NCI-H2196 treated with DMSO at 0.1 percent for 48 hours (cell line): ENCODE results near the gene ADGRV1.

Experiments used
- DNase-seq: peaks from one replicate; lab custom pipeline; 2025; ENCODE audit not compliant: unreplicated experiment; lab: John Stamatoyannopoulos, UW

ADGRV1 gene

GRCh38 chr5:90558344-90559192 is at the start of gene ADGRV1:
TSS of gene ADGRV1 (plus strand) at chr5:90558797. CDS start at chr5:90558896, 99 bp downstream.
- DNase-seq: peak; percentile 85

- no peak for DNase-seq
Measured at GRCh38 chr5:90510438-90510837, 48.2 kb upstream of the ADGRV1 start.

GRCh38 chr5:90514520-90514919 is 44.1 kb upstream of the ADGRV1 start:
- DNase-seq: no peak

- peak; percentile 15 for DNase-seq
Measured at GRCh38 chr5:90518661-90519060, 39.9 kb upstream of the ADGRV1 start.

- no peak for DNase-seq
Measured at GRCh38 chr5:90519081-90519480, 39.5 kb upstream of the ADGRV1 start.

- DNase-seq: no peak
Measured at GRCh38 chr5:90528601-90529193, 29.9 kb upstream of the ADGRV1 start.

- peak; percentile 69 for DNase-seq
Measured at GRCh38 chr5:90529194-90529938, 29.2 kb upstream of the ADGRV1 start, which contains the start of gene LYSMD3. TSS of gene LYSMD3 (minus strand) at chr5:90529584. CDS start at chr5:90525289, 4,295 bp downstream.

GRCh38 chr5:90529939-90530677 is 28.5 kb upstream of the ADGRV1 start:
- peak; percentile 6 for DNase-seq

- no peak for DNase-seq
Measured at GRCh38 chr5:90530736-90531487, 27.7 kb upstream of the ADGRV1 start.

GRCh38 chr5:90533794-90534193 is 24.8 kb upstream of the ADGRV1 start:
- DNase-seq: no peak

- DNase-seq: no peak
Measured at GRCh38 chr5:90534922-90535321, 23.7 kb upstream of the ADGRV1 start.

- DNase-seq: no peak
Measured at GRCh38 chr5:90542827-90543519, 15.6 kb upstream of the ADGRV1 start.

GRCh38 chr5:90545511-90545910 is 13.1 kb upstream of the ADGRV1 start:
- no peak for DNase-seq

- no peak for DNase-seq
Measured at GRCh38 chr5:90546216-90546837, 12.3 kb upstream of the ADGRV1 start.

- no peak for DNase-seq
Measured at GRCh38 chr5:90547072-90547536, 11.5 kb upstream of the ADGRV1 start.

- peak; percentile 7 for DNase-seq
Measured at GRCh38 chr5:90548069-90548593, 10.5 kb upstream of the ADGRV1 start.

GRCh38 chr5:90549223-90549622 is 9.4 kb upstream of the ADGRV1 start:
- DNase-seq: no peak

GRCh38 chr5:90549729-90550275 is 8.8 kb upstream of the ADGRV1 start:
- no peak for DNase-seq

GRCh38 chr5:90550963-90551362 is 7.6 kb upstream of the ADGRV1 start:
- DNase-seq: no peak
